OCI-LY1 (cell line): ENCODE results near the gene HCRTR1.

ENCODE experiments used
- H2AFZ ChIP-seq: fragments of 200-600 bp; sonication (generic), shearing (Covaris generic); 2 replicates; pipeline ENCODE4 v1.6.0; 2014; ENCODE audit warnings: antibody characterized with exemption, mild to moderate bottlenecking, low read length
- H3F3A ChIP-seq: fragments of 200-600 bp; sonication (generic), shearing (Covaris generic); 2 replicates; pipeline ENCODE4 v1.6.0; 2014; ENCODE audit warnings: mild to moderate bottlenecking, antibody characterized with exemption, low read length, moderate library complexity; ENCODE audit not compliant: insufficient read depth
- H3K27ac ChIP-seq: fragments of 200-600 bp; sonication (generic); 2 replicates; pipeline ENCODE4 v1.5.1; 2014; ENCODE audit warnings: low read length, mixed run types, mild to moderate bottlenecking, low read depth; ENCODE audit not compliant: poor library complexity, severe bottlenecking
- H3K27me3 ChIP-seq: fragments of 200-600 bp; sonication (generic); 2 replicates; pipeline ENCODE4 v1.6.0; 2014; ENCODE audit warnings: antibody characterized with exemption, mild to moderate bottlenecking, low read length, moderate library complexity; ENCODE audit not compliant: insufficient read depth
- H3K36me3 ChIP-seq: fragments of 200-600 bp; sonication (generic); 2 replicates; pipeline ENCODE4 v1.6.1; 2014; ENCODE audit warnings: mild to moderate bottlenecking, antibody characterized with exemption, low read length, moderate library complexity, mixed read lengths; ENCODE audit not compliant: insufficient read depth
- H3K4me1 ChIP-seq: fragments of 200-600 bp; sonication (generic); 2 replicates; pipeline ENCODE4 v1.5.1; 2014; ENCODE audit warnings: mild to moderate bottlenecking, low read length, moderate library complexity; ENCODE audit not compliant: insufficient read depth, severe bottlenecking
- H3K4me2 ChIP-seq: fragments of 200-600 bp; sonication (generic), shearing (Covaris generic); 2 replicates; pipeline ENCODE4 v1.6.1; 2014; ENCODE audit warnings: low read length
- H3K4me3 ChIP-seq: fragments of 200-600 bp; sonication (generic); 2 replicates; pipeline ENCODE4 v1.5.1; 2014; ENCODE audit warnings: low read length, low read depth, mild to moderate bottlenecking, mixed read lengths; ENCODE audit not compliant: poor library complexity, severe bottlenecking
- H3K79me2 ChIP-seq: fragments of 200-600 bp; shearing (Covaris generic); 2 replicates; pipeline ENCODE4 v1.6.1; 2016; ENCODE audit warnings: mixed run types, low read length, mixed read lengths; ENCODE audit not compliant: insufficient read depth
- H3K9ac ChIP-seq: fragments of 200-600 bp; sonication (generic), shearing (Covaris generic); 2 replicates; pipeline ENCODE4 v1.6.1; 2014; ENCODE audit warnings: mild to moderate bottlenecking, low read length, mixed read lengths
- H3K9me2 ChIP-seq: fragments of 200-600 bp; sonication (generic), shearing (Covaris generic); 2 replicates; pipeline ENCODE4 v1.6.1; 2014; ENCODE audit warnings: low read depth, mild to moderate bottlenecking, low read length, mixed read lengths
- H3K9me3 ChIP-seq: fragments of 200-600 bp; shearing (Covaris generic); 2 replicates; pipeline ENCODE4 v1.6.1; 2014; ENCODE audit warnings: low read length, mixed read lengths
- H4K20me1 ChIP-seq: fragments of 200-600 bp; sonication (generic), shearing (Covaris generic); 2 replicates; pipeline ENCODE4 v1.6.0; 2016; ENCODE audit warnings: mild to moderate bottlenecking, low read length; ENCODE audit not compliant: insufficient read depth
- CTCF ChIP-seq: fragments of 200-600 bp; sonication (generic), shearing (Covaris generic); IDR thresholded peaks from 2 replicates; pipeline ENCODE4 v1.5.1; 2017; ENCODE audit warnings: mild to moderate bottlenecking, antibody characterized with exemption, low read length, moderate library complexity, mixed read lengths
- EZH2 ChIP-seq: fragments of 200-600 bp; sonication (generic), shearing (Covaris generic); IDR thresholded peaks from 2 replicates; pipeline ENCODE4 v1.8.0; 2017; ENCODE audit warnings: borderline replicate concordance, mixed run types, mild to moderate bottlenecking, antibody characterized with exemption, low read length, moderate library complexity, mixed read lengths

HCRTR1 gene

GRCh38 chr1:31666263-31666963 is 48.9 kb downstream of the HCRTR1 start:
- no peak overlapping the region for H3K4me3 ChIP-seq
- H3K79me2 ChIP-seq: no peaks in the 10 kb centered on the region
- H3K9me2 ChIP-seq: no peaks in the 10 kb centered on the region
- H3K27me3 ChIP-seq: 0 out of 2 replicates have a peak, but pooled peaks cover 9% of the 10 kb centered on the region
- H4K20me1 ChIP-seq: no peaks in the 10 kb centered on the region
- H3F3A ChIP-seq: no peaks in the 10 kb centered on the region
- TF ChIP-seq CTCF (no peak), EZH2 (no peak)
- no peak overlapping the region for H3K27ac ChIP-seq
- H3K9me3 ChIP-seq: no peaks in the 10 kb centered on the region
- no peak overlapping the region for H2AFZ ChIP-seq
- no peak overlapping the region for H3K4me2 ChIP-seq
- H3K9ac ChIP-seq: no peak overlapping the region
- no peaks in the 10 kb centered on the region for H3K36me3 ChIP-seq
- no peaks in the 10 kb centered on the region for H3K4me1 ChIP-seq

DNA sequence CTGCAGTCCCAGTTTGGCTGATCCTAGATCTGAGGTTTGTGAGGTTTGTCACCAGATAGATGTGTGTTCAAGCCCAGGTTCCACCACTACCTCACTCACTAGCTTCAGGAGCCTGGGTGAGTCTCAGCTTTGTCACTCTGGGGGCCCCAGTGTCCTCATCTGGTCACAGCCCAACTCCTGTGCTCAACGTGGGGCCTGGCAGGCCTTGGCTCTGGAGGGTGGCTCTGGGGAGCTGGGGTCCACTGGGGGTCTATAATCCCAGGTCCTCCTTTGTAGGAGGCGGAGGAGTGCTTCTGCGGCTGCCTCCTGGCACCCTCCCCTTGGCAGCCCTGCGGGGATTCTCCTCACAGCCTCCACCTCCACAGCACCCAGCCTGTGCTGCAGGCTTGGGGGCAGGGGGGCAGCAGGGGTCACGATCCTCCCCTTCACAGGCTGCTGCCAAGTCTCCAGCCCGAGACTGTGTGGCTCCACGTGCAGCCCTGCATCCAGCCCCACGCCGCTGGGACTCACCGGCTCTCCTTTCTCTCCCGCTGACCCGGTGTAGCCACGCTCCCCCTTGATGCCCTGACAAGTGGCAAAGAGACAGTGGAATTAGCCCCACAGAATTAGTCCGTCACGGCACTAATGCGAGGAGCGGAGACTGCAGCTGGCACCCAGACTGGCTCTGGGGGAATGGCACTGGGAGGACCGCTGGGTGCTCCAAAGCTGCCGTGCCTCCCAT is 49.7 kb downstream of the HCRTR1 start:
- Histone ChIP-seq H3K4me3 (no peak overlapping the region), H3K4me1 (no peaks in the 10 kb centered on the region), H3K4me2 (no peak overlapping the region), H3K79me2 (no peaks in the 10 kb centered on the region), H3K27ac (no peak overlapping the region), H3K9me3 (no peaks in the 10 kb centered on the region), H3K9me2 (no peaks in the 10 kb centered on the region), H3K9ac (no peak overlapping the region), H3F3A (no peaks in the 10 kb centered on the region), H3K36me3 (no peaks in the 10 kb centered on the region), H4K20me1 (no peaks in the 10 kb centered on the region), H2AFZ (no peak overlapping the region), H3K27me3 (0 out of 2 replicates have a peak, but pooled peaks cover 9% of the 10 kb centered on the region)
- TF ChIP-seq CTCF (no peak), EZH2 (no peak)

DNA sequence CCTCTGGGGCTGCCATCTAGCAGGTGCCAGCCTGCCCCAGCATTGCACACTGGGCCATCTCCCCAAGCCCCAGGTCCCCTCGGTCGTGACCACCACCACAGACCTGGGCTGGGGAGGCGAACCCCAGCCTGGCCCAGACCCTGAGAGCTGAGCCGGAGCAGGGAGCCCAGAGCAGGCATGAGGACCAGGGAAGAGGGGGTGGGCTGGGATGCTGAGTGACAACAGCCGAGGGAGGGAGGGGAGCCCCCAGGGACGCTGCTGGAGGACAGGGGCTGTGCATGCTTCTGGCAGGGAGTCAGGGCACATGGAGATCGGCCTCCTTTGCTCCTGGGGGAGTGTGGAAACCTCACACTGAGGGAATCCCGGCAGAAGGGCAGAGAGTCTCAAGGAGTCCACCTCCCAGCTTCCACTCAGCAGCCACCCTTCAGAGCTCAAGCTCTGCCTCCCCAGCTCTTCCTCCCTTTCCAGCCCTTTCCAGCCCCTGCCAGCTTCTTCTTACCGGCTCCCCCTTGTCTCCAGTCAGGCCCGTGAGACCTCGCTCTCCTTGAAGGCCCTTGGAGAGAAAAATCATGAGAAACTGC is 50.9 kb downstream of the HCRTR1 start:
- H3K9ac ChIP-seq: no peak overlapping the region
- no peaks in the 10 kb centered on the region for H3K9me2 ChIP-seq
- TF ChIP-seq EZH2: no peak
- no peak for TF ChIP-seq CTCF
- no peaks in the 10 kb centered on the region for H3F3A ChIP-seq
- H3K4me2 ChIP-seq: no peak overlapping the region
- H3K27me3 ChIP-seq: 0 out of 2 replicates have a peak, but pooled peaks cover 9% of the 10 kb centered on the region
- no peak overlapping the region for H3K27ac ChIP-seq
- no peak overlapping the region for H2AFZ ChIP-seq
- H3K4me1 ChIP-seq: no peaks in the 10 kb centered on the region
- H4K20me1 ChIP-seq: no peaks in the 10 kb centered on the region
- no peaks in the 10 kb centered on the region for H3K36me3 ChIP-seq
- H3K79me2 ChIP-seq: no peaks in the 10 kb centered on the region
- H3K9me3 ChIP-seq: no peaks in the 10 kb centered on the region
- no peak overlapping the region for H3K4me3 ChIP-seq
